HepG2 (cell line): ENCODE measurements around the gene CLCN4. TPM values are rescaled to one million over a fixed set of nuclear protein-coding genes. Genes with fewer than 3 reads are reported as not detected.
A peak's percentile ranks its signal among the peaks of the same experiment; 100 is the strongest.

Experiments used
- ATAC-seq: fragments of 200-7000 bp; cut with Tn5 transposase; 3 replicates; pipeline ENCODE4 v1.9.1; 2020; ENCODE audit warnings: mild to moderate bottlenecking, moderate library complexity
- BruUV-seq: library from RNA; stranded (reverse); fragments of 400-500 nt; replicated peaks from 2 replicates; lab custom pipeline; 2021; lab: Mats Ljungman, UMichigan
- CTCF ChIA-PET: fragments of 300-600 bp; formaldehyde crosslinking; extraction: SDS; loops from one replicate; lab custom pipeline; 2021; ENCODE audit warnings: low total read pairs, inconsistent platforms, low intra/inter-chr PET ratio; lab: Yijun Ruan, JAX
- POLR2A ChIA-PET: fragments of 350-600 bp; sonication (Branson Sonifier 250); formaldehyde crosslinking; loops from one replicate; lab custom pipeline; 2020; ENCODE audit warnings: antibody characterized with exemption, inconsistent platforms; lab: Yijun Ruan, JAX
- DNase-seq: peaks from one replicate; pipeline ENCODE4 v3.0.0-alpha.2; 2015; ENCODE audit warnings: low spot score
- FAIRE-seq: peaks from 3 replicates; lab custom pipeline; 2011; peaks lifted over from hg19 to GRCh38; lab: Jason Lieb, UNC
- H2AFZ ChIP-seq: one replicate; pipeline ENCODE4 v1.6.1; 2011; ENCODE audit warnings: low read length, inconsistent platforms
- H3K27ac ChIP-seq: fragments of 300-600 bp; 3 replicates; pipeline ENCODE4 v1.8.0; 2011; ENCODE audit warnings: mixed run types, mild to moderate bottlenecking, mixed read lengths, low read length, inconsistent platforms; ENCODE audit not compliant: insufficient read depth; ENCODE audit errors: extremely low read length
- H3K27me3 ChIP-seq, 2 experiments: fragments of 200-600 bp in 1 of 2; 2 replicates in 1 of 2; 3 replicates in 1 of 2; pipeline versions ENCODE4 v1.6.0 to v1.8.0; 2011; ENCODE audit warnings: low read length in 2 of 2, mild to moderate bottlenecking in 2 of 2, moderate library complexity in 2 of 2, inconsistent platforms in 1 of 2; ENCODE audit not compliant: insufficient read depth in 2 of 2, control insufficient read depth in 1 of 2
- H3K36me3 ChIP-seq, 2 experiments: fragments of 200-600 bp in 1 of 2; replicated peaks in 1 of 2; 2 replicates in 1 of 2; 3 replicates in 1 of 2; pipeline versions ENCODE4 v1.5.1 to v1.8.0; 2011; ENCODE audit warnings: low read length in 2 of 2, inconsistent platforms in 1 of 2; ENCODE audit not compliant: insufficient read depth in 2 of 2, control insufficient read depth in 1 of 2
- H3K4me1 ChIP-seq: 2 replicates; pipeline ENCODE4 v1.5.1; 2012; ENCODE audit warnings: low read length, inconsistent platforms; ENCODE audit not compliant: insufficient read depth
- H3K4me2 ChIP-seq: 2 replicates; pipeline ENCODE4 v1.6.0; 2011; ENCODE audit warnings: low read depth, low read length, inconsistent platforms
- H3K4me3 ChIP-seq, 3 experiments: fragments of 200-600 bp in 1 of 3; sonication (generic), shearing (Covaris generic) in 1 of 3; replicated peaks in 1 of 3; 2 replicates each; pipeline ENCODE4 v1.5.1; 2011 to 2016; ENCODE audit warnings: low read length in 3 of 3, inconsistent platforms in 2 of 3, low read depth in 2 of 3, mild to moderate bottlenecking in 2 of 3, control low read depth in 1 of 3, mixed read lengths in 1 of 3; ENCODE audit not compliant: insufficient read depth in 1 of 3
- H3K79me2 ChIP-seq: one replicate; pipeline ENCODE4 v1.6.1; 2011; ENCODE audit warnings: low read length, inconsistent platforms; ENCODE audit not compliant: insufficient read depth
- H3K9ac ChIP-seq: 2 replicates; pipeline ENCODE4 v1.6.0; 2011; ENCODE audit warnings: mild to moderate bottlenecking, low read depth, low read length, inconsistent platforms; ENCODE audit not compliant: insufficient read depth
- H3K9me3 ChIP-seq: 2 replicates; pipeline ENCODE4 v1.5.1; 2012; ENCODE audit warnings: mild to moderate bottlenecking, low read length
- H4K20me1 ChIP-seq: 2 replicates; pipeline ENCODE4 v1.6.0; 2011; ENCODE audit warnings: inconsistent platforms, mild to moderate bottlenecking, low read length, moderate library complexity; ENCODE audit not compliant: insufficient read depth
- DMAP1 ChIP-seq: IDR thresholded peaks from 2 replicates; pipeline ENCODE4 v1.6.1; 2016
- HHEX ChIP-seq: IDR thresholded peaks from 2 replicates; pipeline ENCODE4 v1.6.1; 2016; ENCODE audit warnings: control low read depth
- HMGA1 ChIP-seq: sonication (generic); formaldehyde crosslinking; conservative IDR thresholded peaks from 2 replicates; pipeline ENCODE4 v1.4.0; 2020; ENCODE audit warnings: missing genetic modification reagents
- IKZF4 ChIP-seq: sonication (generic); formaldehyde crosslinking; IDR thresholded peaks from 2 replicates; pipeline ENCODE4 v1.5.1; 2020; ENCODE audit warnings: borderline replicate concordance, mild to moderate bottlenecking, low read depth, missing genetic modification reagents; ENCODE audit errors: not compliant biosample characterization
- KDM4B ChIP-seq: sonication (generic); formaldehyde crosslinking; IDR thresholded peaks from 2 replicates; pipeline ENCODE4 v1.4.0; 2020; ENCODE audit warnings: missing genetic modification reagents
- KLF11 ChIP-seq: IDR thresholded peaks from 2 replicates; pipeline ENCODE4 v1.6.1; 2016; ENCODE audit warnings: missing compliant biosample characterization
- MAFK ChIP-seq, 2 experiments: IDR thresholded peaks in 1 of 2; conservative IDR thresholded peaks in 1 of 2; 2 replicates each; pipeline ENCODE4 v1.6.1; 2011; ENCODE audit warnings: improper control_type of control experiment in 2 of 2, low read length in 2 of 2
- MATR3 ChIP-seq: sonication (generic); formaldehyde crosslinking; IDR thresholded peaks from 2 replicates; pipeline ENCODE4 v1.4.0; 2020; ENCODE audit warnings: missing genetic modification reagents
- NR2F1 ChIP-seq, 2 experiments: fragments of 450-650 bp in 1 of 2; formaldehyde crosslinking in 1 of 2; IDR thresholded peaks; 2 replicates each; pipeline versions ENCODE4 v1.5.0 to v1.6.1; 2016 to 2020; ENCODE audit warnings: mild to moderate bottlenecking in 1 of 2, missing compliant biosample characterization in 1 of 2, missing genetic modification reagents in 1 of 2, moderate library complexity in 1 of 2
- RCOR2 ChIP-seq: IDR thresholded peaks from 2 replicates; pipeline ENCODE4 v1.6.1; 2016; ENCODE audit warnings: missing biosample characterization, missing genetic modification reagents
- SNRNP70 ChIP-seq: fragments of 200-400 bp; formaldehyde crosslinking; IDR thresholded peaks from 2 replicates; pipeline ENCODE4 v1.6.1; 2017; ENCODE audit warnings: mild to moderate bottlenecking, low read depth, low read length, moderate library complexity
- ZNF296 ChIP-seq: sonication (generic); formaldehyde crosslinking; conservative IDR thresholded peaks from 2 replicates; pipeline ENCODE4 v1.5.0; 2020; ENCODE audit warnings: mild to moderate bottlenecking, missing genetic modification reagents
- ZNF317 ChIP-seq: sonication (generic); formaldehyde crosslinking; IDR thresholded peaks from 2 replicates; pipeline ENCODE4 v1.5.0; 2020; ENCODE audit warnings: mild to moderate bottlenecking, missing genetic modification reagents
- ZNF333 ChIP-seq: sonication (generic); formaldehyde crosslinking; IDR thresholded peaks from 2 replicates; pipeline ENCODE4 v1.4.0; 2020; ENCODE audit warnings: mild to moderate bottlenecking, missing genetic modification reagents, borderline replicate concordance
- ZNF496 ChIP-seq: sonication (generic); formaldehyde crosslinking; IDR thresholded peaks from 2 replicates; pipeline ENCODE4 v1.8.1; 2023; ENCODE audit warnings: mild to moderate bottlenecking, moderate library complexity, missing genetic modification reagents; ENCODE audit not compliant: insufficient replicate concordance
- ZNF615 ChIP-seq: sonication (generic); formaldehyde crosslinking; IDR thresholded peaks from 2 replicates; pipeline ENCODE4 v1.5.0; 2020; ENCODE audit warnings: mild to moderate bottlenecking, missing genetic modification reagents, borderline replicate concordance
- ZNF672 ChIP-seq: sonication (generic); formaldehyde crosslinking; IDR thresholded peaks from 2 replicates; pipeline ENCODE4 v1.8.1; 2022; ENCODE audit warnings: missing genetic modification reagents
- ZNF782 ChIP-seq: sonication (generic); formaldehyde crosslinking; IDR thresholded peaks from 2 replicates; pipeline ENCODE4 v1.4.0; 2020; ENCODE audit warnings: missing genetic modification reagents, mild to moderate bottlenecking, borderline replicate concordance
- ZSCAN31 ChIP-seq: sonication (generic); formaldehyde crosslinking; IDR thresholded peaks from 2 replicates; pipeline ENCODE4 v1.5.0; 2020; ENCODE audit warnings: low read depth, mild to moderate bottlenecking, missing genetic modification reagents
- WGBS: methylation state at CpG from one replicate; pipeline ENCODE4 v1.1.6; 2017; ENCODE audit warnings: low lambda C conversion rate; 5-methylcytosine and 5-hydroxymethylcytosine counted together
- in situ Hi-C: cut with HindIII; loops from 2 replicates; pipeline ENCODE4 v1.10.0; 2017; ENCODE audit warnings: low pct_unique_long_range_greater_than_20kb; ENCODE audit not compliant: extremely low pct_ligation_motif_present
- intact Hi-C: fragments of 100-400 bp; cut with micrococcal nuclease; formaldehyde crosslinking; loops from one replicate; pipeline ENCODE4 v1.10.0; 2022; ENCODE audit not compliant: unreplicated experiment
- polyA plus RNA-seq, 8 experiments: library from polyadenylated mRNA; depleted of rRNA in 3 of 8; stranded (reverse) in 7 of 8; unstranded in 1 of 8; fragments of >200 nt; fragmentation: Illumina TruSeq in 4 of 8; extraction: Trizol in 4 of 8; gene quantifications; 2 replicates each; pipeline versions ENCODE4 v1.2.1 to v1.2.3, GENCODE V29; 2011 to 2016; ENCODE audit warnings: low read depth in 4 of 8, missing spikeins in 1 of 8, mixed read lengths in 1 of 8; ENCODE audit not compliant: insufficient read depth in 1 of 8
- total RNA-seq, 5 experiments: library from RNA; depleted of rRNA; stranded (reverse); fragments of >200 nt; fragmentation: Illumina TruSeq; extraction: Trizol; gene quantifications; 2 replicates each; pipeline ENCODE4 v1.2.3, GENCODE V29; 2016; ENCODE audit warnings: low read depth in 1 of 5
- TF ChIP-seq, protein P1 (sequence below): sonication (generic); formaldehyde crosslinking; IDR thresholded peaks from 2 replicates; pipeline ENCODE4 v1.5.0; 2020; ENCODE audit warnings: missing genetic modification reagents

The CLCN4 gene
- total and polyA plus RNA-seq, 2 of the 13 experiments (the other 11 are each of a cell fraction or from before 2014, with no cell fraction given), result 1.8 to 2.5 TPM

DNA sequence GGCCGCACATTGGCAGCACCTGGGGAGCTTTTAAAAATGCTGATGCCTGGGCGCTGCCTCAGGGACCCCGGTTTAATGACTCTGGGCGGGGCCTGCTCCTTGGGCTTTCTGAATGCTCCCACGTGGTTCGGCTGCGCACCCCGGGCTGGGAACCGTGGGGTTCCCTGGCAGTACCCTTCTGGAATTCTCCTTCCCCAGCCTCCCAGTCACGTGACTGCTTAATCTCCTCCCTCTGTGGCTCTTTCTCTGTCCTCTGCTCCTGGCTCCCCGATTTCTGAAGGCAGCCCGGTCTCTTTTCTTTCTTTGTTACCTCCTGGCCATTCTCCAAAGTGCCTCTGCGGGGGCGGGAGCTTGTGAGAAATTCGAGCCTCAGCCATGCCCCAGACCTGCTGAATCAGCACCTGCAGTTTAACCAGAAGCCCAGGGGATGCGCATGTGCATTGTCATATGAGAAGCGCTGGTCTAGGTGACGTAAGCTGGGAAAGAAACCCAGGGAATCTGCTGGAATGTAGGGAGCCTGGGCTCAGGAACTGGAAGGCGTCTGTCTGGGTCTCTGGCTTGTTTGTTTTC lies 16.6 kb downstream of the CLCN4 start:
- Histone ChIP-seq H3K4me1 (peaks cover 19% of the 10 kb centered on the region), H3K9me3 (no peaks in the 10 kb centered on the region), H3K27ac (no peak overlapping the region), H3K36me3 (no peaks in the 10 kb centered on the region), H3K4me3 (no peak overlapping the region), H3K79me2 (no peaks in the 10 kb centered on the region), H3K9ac (no peak overlapping the region), H2AFZ (no peak overlapping the region), H3K27me3 (no peaks in the 10 kb centered on the region), H4K20me1 (no peaks in the 10 kb centered on the region), H3K4me2 (no peak overlapping the region)
- intact Hi-C loops, result no loop called here
- DNase-seq, result no peak
- BruUV-seq, result no TSS peak
- ChIA-PET CTCF (no interaction called here), POLR2A (no interaction called here)
- TF ChIP-seq MAFK (conservative IDR thresholded peaks at IDR 0.05 in 1 of 2, IDR thresholded peaks at IDR 0.05 in 1 of 2; ENCODE audit: low read length in 2 of 2) (peak; percentile 22 to 26; a peak in 2 of 4 replicates), HMGA1 (CRISPR knock-in tag) (no peak)
- 92% methylated on average over 13 of the region's 19 CpGs for WGBS
- FAIRE-seq, result no peak
- in situ Hi-C loops, result no loop called here
- ATAC-seq, result no peak

- no peaks in the 10 kb centered on the region for H3K9me3 ChIP-seq
- POLR2A ChIA-PET, result no interaction called here
- peaks cover 12% of the 10 kb centered on the region for H3K4me1 ChIP-seq
- ATAC-seq, result no peak
- in situ Hi-C loops, result no loop called here
- no peak for TF ChIP-seq ZNF496
- TF ChIP-seq HHEX (CRISPR knock-in tag), result no peak
- TF ChIP-seq KDM4B (CRISPR knock-in tag), result no peak
- no peak for TF ChIP-seq KLF11
- TF ChIP-seq IKZF4, result no peak
- no peak for TF ChIP-seq NR2F1 (CRISPR knock-in tag; IDR thresholded peaks at IDR 0.05)
- TF ChIP-seq ZNF615 (CRISPR knock-in tag), result no peak
- TF ChIP-seq ZSCAN31, result no peak
- TF ChIP-seq RCOR2 (CRISPR knock-in tag), result no peak
- TF ChIP-seq, protein P1, sequence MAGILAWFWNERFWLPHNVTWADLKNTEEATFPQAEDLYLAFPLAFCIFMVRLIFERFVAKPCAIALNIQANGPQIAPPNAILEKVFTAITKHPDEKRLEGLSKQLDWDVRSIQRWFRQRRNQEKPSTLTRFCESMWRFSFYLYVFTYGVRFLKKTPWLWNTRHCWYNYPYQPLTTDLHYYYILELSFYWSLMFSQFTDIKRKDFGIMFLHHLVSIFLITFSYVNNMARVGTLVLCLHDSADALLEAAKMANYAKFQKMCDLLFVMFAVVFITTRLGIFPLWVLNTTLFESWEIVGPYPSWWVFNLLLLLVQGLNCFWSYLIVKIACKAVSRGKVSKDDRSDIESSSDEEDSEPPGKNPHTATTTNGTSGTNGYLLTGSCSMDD (CRISPR knock-in tag), result no peak
- no peak for TF ChIP-seq SNRNP70
- TF ChIP-seq ZNF672, result no peak
- TF ChIP-seq ZNF317 (CRISPR knock-in tag), result no peak
- no peak for TF ChIP-seq ZNF782
- no peak for TF ChIP-seq DMAP1 (CRISPR knock-in tag)
- TF ChIP-seq ZNF296, result no peak
- no peak for TF ChIP-seq MATR3 (CRISPR knock-in tag)
- TF ChIP-seq ZNF333 (CRISPR knock-in tag), result no peak
- BruUV-seq, result no TSS peak
- H3K9ac ChIP-seq, result no peak overlapping the region
- H3K4me3 ChIP-seq, result no peak overlapping the region
- H3K27me3 ChIP-seq, result no peaks in the 10 kb centered on the region
- no peak for FAIRE-seq
- no peak overlapping the region for H2AFZ ChIP-seq
- no peak for DNase-seq
- CTCF ChIA-PET, result no interaction called here
- no peak overlapping the region for H3K4me2 ChIP-seq
- H3K79me2 ChIP-seq, result no peaks in the 10 kb centered on the region
- H4K20me1 ChIP-seq, result no peaks in the 10 kb centered on the region
- 100% methylated on average over 2 of the region's 9 CpGs for WGBS
- H3K27ac ChIP-seq, result no peak overlapping the region
- H3K36me3 ChIP-seq, result no peaks in the 10 kb centered on the region
- intact Hi-C loops, result no loop called here
These were observed 17.3 kb downstream of the CLCN4 start for GRCh38 chrX:10174051-10174450.
